HG03565 (cell line): ENCODE measurements around the gene PLA2G2E.

Experiments used
- ATAC-seq: cut with Tn5 transposase; IDR thresholded peaks from one replicate; pipeline ENCODE4 v1.9.1; 2021; ENCODE audit warnings: mild to moderate bottlenecking, moderate library complexity; ENCODE audit not compliant: unreplicated experiment

Gene PLA2G2E

GRCh38 chr1:19923137-19923952, at the start of gene PLA2G2E:
TSS of gene PLA2G2E (minus strand) at chr1:19923617. CDS start at chr1:19923559, 58 bp downstream.
- ATAC-seq, result no peak

DNA sequence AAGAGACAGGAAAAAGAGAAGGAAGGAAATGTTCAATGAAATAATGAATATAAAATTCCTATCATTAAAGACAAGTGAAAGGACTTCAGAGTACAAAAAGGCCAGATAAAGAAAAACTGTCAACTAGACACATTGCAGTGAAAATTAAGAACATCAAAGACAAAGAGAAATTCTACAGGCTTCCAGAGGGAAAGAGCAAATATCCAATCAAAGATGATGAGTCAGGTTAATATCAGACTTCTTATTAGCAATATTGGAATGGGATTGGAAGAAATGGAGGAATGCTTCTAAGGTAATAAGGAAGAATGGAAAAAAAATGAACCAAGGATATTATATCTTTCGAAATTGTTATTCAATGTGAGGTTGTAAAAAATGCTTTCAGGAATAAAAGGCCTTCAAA, 48.2 kb upstream of the PLA2G2E start:
- ATAC-seq, result no peak

DNA sequence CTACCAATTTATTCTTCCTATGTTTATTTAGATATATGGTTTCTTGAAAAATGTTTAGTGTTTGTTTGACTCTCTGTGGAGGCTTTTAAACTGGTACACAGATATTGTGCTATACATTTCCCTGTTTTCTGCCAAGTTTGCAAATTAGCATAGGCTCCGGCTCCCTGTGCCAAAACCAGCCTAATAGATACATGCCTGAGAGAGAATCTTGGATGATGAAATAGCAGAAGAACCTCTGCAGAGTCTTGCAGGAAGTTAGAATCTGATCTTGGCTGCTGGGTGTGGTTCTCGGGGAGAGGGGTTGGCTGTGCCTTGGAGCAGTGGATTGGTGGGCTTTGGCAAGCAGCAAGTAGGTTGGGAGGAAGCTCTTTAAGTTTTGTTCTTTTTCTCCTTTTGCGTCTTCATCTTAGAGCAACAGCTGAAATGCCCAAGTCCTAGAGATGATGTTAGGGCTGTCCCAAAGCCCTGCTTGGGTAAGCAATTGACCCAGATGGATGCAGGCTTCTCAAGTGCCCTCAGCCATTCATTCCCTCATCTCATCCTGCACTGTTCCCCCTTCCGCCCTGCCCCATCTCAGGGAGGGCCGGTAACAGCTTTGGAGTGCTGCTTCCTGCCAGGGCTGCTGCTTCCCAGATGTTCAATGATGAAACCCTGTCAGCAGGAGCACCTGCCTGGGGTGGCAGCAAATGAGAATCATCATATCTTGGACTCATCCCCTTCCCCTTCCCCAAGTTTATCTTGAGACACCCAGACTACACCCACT, 46.7 kb upstream of the PLA2G2E start:
- no peak for ATAC-seq

DNA sequence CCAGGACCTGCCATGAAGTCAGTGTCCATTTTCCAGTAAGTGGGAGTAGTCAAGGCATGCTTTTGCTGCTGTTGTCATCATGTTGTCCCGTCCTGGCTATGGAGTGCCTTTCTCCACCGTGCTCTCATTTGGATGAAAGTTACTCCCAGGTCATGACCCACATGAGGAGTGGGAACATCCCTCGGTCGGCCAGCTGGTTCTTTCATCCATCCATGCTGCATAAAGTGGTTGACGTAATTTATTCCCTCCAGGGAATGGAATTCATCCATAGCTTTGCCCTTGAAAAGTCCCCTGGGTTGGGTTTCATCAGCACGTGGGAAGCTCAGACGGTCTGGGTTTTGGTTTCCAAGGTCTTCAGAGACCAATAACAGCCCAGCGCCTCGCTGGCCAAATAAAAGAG, 44.4 kb upstream of the PLA2G2E start:
- ATAC-seq, result no peak

DNA sequence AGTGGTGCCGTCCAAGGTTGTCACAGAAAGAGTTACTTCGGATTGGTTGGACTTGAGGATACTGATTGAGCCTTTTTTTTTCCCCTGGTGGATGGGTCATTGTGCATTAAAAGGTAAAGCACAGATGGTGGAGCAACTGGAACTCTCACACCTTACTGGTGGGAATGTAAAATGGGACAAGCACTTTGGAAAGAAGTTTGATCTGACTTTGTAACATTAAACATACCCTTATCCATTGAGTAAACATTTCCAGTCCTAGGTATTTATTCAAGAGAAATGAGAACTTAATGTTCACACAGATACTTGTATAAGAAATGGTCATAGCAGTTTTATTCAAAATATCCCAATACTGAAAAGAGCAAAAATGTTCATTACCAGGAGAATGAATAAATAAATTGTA, 41.1 kb upstream of the PLA2G2E start:
- no peak for ATAC-seq

DNA sequence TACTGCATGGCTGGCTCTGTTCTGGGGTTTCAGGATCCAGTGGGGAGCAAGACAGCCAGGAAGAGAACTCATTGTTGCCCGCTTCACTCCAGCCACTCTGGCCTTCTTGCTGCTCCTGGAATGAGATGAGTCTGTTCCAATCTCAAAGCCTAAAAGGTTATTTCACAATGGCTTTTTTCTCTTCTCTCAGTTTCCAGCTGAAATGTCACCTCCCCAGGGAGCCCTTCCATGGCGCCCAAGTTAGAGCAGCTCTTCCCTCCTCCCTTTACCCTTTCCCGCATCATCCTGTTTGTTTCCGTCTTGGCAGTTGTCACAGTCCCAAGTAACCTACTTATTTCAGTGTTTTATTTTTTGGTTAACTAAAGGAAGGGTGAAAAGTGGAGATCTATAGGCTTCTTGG, 40.2 kb upstream of the PLA2G2E start:
- no peak for ATAC-seq

DNA sequence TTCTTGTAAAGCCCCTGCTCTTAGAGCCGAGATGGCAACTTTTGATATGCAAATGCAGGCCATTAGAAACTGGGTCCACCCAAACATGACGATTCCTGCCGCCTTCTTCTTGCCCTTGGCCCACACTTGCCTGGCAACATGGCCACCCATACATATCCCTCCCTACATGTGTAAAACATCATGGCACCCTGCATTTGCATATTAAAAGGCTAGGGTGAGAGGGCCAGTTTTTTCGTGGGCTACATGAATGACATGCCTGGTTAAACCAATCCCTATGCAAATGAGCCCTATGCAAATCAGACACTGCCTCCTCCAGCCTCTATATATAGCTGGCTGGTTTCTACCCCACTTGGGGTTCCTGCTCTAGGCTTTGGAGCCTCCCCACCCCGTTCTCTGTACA, 37.2 kb upstream of the PLA2G2E start:
- ATAC-seq, result no peak

GRCh38 chr1:19957779-19958178, 34.4 kb upstream of the PLA2G2E start:
- no peak for ATAC-seq

DNA sequence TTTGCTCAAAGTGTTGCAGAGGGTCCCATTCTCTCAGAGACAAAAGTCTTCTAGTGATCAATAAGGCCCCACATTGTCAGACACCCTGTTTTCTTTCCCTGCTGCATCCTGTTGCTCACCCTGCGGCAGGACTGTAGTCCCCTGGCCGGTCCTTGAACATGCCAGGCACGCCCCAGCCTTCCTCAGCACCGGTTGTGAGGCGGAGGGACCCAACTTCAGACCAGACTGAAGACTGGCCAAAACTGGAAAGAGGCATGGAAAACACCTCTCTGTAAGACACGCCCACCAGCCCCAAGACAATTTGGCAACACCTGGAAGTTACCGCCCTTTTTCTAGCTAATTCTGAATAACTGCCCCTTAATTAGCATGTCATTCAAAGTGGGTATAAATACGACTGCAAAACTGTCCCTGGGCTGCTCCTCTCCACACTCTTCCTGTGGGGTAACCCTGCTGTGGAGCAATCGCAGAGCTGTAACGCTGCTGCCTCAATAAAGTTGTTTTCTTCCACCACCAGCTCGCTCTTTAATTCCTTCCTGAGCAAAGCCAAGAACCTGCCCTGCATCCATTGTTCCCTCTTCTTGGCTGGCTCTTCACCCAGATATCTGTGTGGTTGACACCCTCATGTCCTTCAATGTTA, 32.2 kb upstream of the PLA2G2E start:
- no peak for ATAC-seq

- no peak for ATAC-seq
Measured at GRCh38 chr1:19954059-19954458, 30.6 kb upstream of the PLA2G2E start.

DNA sequence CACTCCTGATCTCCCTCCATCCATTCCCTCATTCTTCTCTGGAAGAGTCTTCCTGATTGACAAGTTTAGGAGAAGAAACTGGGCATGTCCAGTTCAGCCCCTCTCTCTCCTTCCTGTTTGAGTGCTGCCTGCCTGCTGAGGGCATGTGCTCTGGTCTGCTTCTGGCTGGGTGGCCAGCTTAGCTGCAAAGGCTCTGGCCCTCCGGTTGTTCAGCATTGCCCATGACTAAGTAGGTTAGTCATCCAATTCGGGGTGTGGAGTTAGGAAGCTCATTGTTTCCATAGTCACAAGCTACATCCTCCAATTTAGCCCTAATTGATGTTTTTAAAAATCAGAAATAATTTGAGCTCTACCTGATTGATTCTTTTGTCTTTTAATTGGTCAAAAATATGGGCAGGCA, 25.6 kb upstream of the PLA2G2E start:
- ATAC-seq, result no peak

GRCh38 chr1:19946971-19947370, 23.6 kb upstream of the PLA2G2E start:
- no peak for ATAC-seq

- no peak for ATAC-seq
Measured at GRCh38 chr1:19946331-19946751, 22.9 kb upstream of the PLA2G2E start.

GRCh38 chr1:19945914-19946313, 22.5 kb upstream of the PLA2G2E start:
- no peak for ATAC-seq

- ATAC-seq, result no peak
Measured at GRCh38 chr1:19942657-19943056, 19.2 kb upstream of the PLA2G2E start.

- ATAC-seq, result no peak
Measured at GRCh38 chr1:19942088-19942487, 18.7 kb upstream of the PLA2G2E start.

DNA sequence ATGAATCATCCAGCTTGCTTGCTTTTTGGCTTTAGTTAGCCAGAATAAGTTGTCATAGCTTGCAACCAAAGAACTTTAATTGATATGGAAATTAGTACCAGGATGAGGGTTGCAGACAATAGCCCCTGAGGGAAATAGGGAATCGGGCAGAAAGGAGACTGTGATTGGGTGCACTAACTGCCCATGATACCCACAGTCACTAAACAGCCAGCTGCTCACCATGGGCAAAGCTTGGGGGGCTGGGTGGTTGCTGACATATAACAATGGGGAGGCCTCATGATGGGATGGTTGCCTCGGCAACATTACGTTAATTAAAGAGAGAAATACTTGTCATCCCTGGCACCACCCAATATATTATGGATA, 17.8 kb upstream of the PLA2G2E start:
- no peak for ATAC-seq

DNA sequence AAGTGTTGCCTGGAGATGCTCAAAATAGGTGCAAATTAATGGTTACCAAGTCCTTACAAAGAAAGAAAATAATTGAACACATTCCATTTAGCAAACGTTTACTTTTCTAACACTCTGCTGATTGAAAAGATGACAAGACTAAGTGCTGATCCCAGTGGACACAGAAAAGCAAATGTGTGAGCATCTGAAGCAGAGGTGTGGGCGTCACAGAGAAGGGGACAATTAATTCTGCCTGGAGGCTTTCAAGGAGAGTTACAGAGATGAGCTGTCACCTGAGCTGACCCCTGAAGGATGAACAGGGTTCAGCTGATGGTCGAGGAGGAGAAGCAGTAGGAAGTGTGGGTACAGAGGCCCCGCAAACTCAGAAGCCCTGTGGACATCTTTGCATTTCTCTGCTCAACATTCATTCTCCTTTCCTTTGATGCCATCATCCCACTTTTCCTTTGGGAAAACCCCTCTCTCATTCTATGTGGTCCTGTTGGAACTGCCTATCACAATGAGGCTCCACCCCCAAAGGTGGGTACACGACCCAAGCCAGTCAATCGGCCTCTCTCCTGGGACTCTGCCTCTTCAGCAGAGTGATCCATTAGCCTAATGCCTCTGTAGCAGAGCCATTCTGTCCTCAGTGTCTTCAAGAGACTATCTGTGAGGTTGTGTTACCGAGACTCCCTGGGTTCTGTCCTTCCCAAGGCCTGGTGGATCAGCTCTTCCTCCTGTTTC, 17.2 kb upstream of the PLA2G2E start:
- no peak for ATAC-seq

DNA sequence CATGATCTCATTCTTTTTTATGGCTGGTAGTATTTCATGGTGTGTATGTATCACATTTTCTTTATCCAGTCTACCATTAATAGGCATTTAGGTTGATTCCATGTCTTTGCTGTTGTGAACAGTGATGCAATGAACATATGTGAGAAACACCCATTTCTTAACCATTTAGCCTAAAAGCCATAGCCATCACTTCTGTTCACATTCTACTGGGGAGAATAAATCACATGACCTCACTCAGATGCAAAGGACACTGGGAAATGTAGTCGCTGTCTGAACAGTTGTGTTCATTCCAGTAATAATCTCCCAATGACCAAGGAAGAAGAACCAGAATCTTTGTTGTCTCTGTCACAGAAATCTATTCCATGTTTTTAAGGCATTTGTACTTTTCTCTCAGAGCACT, 15.1 kb upstream of the PLA2G2E start:
- ATAC-seq, result no peak

DNA sequence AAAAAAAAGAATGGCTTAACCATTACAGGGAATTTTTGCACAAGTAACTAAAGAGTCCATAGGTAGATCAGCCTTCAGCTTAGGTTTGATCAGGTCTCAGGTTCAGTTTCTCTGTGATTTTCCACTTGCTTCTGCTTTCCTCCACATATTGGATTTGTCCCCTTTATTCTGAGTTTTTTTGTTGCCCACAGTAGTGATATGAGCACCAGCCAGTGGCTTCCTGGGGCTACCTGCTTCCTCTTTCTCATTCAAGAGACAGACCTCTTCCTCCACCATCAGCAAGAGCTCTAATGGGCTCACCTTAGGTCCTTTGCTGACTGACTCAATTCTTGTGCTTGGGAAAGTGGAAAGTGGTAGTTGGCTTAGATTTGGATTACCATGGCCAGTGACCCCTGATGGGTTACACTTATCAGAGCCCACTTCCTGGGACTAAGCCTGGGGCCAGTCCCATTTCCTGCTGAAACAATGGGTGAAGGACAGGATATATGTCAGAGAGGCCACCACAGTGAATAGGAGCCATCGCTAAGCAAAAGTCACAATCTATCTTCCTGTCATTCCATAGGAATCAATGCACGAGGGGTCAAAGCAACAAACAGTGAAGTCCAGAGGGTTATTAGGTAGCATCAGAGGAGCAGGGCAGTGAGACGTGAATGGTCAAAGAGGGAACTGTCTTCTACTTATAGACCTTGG, 12.8 kb upstream of the PLA2G2E start:
- no peak for ATAC-seq

DNA sequence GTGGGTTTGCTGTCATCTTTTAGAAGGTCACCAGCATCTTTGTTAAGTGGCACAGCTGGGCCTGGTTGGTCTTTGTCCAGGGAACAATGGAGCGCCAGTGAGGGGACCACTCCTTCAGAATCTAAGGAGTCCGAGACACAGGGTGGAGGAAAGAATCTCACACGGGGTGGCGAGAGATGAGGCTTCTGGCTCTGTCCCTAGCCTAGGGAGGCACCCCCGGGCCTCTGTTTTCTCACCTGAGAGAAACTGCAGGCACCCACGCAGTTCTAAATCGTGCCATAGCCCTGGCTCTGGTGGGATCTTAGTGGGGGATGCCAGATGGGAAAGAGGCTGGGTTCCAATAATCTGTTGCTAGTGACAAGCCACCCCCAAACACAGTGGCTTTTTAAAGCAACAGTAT, 10.9 kb upstream of the PLA2G2E start:
- no peak for ATAC-seq
